Measurements from ENCODE around the gene NAPSA. TPM values are rescaled to one million over a fixed set of nuclear protein-coding genes. Genes with fewer than 3 reads are reported as not detected.
A peak's percentile ranks its signal among the peaks of the same experiment; 100 is the strongest.

Gene NAPSA
- total and polyA plus RNA-seq, 10 of the 15 experiments (the other 5 are each of a cell fraction or from before 2014, with no cell fraction given), result 6.7 to 45.4 (median 17.1) TPM

GRCh38 chr19:50341091-50341564 lies 24.3 kb downstream of the NAPSA start (continued):
- TF ChIP-seq PKNOX1 (IDR thresholded peaks at IDR 0.05) (peak; percentile 57; the same call in 1 of the 2 replicates), USF2 (IDR thresholded peaks at IDR 0.05; ENCODE audit: borderline replicate concordance, low read depth, low read length) (no peak), BHLHE40 (IDR thresholded peaks at IDR 0.05; ENCODE audit: borderline replicate concordance in 1 of 2, low read depth in 2 of 2, low read length in 1 of 2) (peak; percentile 19 to 44; a peak in 2 of 4 replicates), RAD21 (IDR thresholded peaks at IDR 0.05; ENCODE audit: insufficient read depth, low read depth, low read length) (no peak), POLR2AphosphoS5 (IDR thresholded peaks at IDR 0.05; ENCODE audit: low read length) (0 out of 2 replicates have a peak, but pooled peaks have one; percentile 54), PBX3 (IDR thresholded peaks at IDR 0.05; ENCODE audit: insufficient replicate concordance, low read depth, low read length) (no peak), STAT1 (conservative IDR thresholded peaks at IDR 0.05) (no peak), RELB (IDR thresholded peaks at IDR 0.05; ENCODE audit: low read depth) (peak; percentile 71), YY1 (IDR thresholded peaks at IDR 0.05; ENCODE audit: low read depth, low read length) (0 out of 2 replicates have a peak, but pooled peaks have one; percentile 25), SMAD5 (IDR thresholded peaks at IDR 0.05; ENCODE audit: low read depth) (no peak), ELK1 (IDR thresholded peaks at IDR 0.05; ENCODE audit: low read depth, low read length) (no peak), ZZZ3 (IDR thresholded peaks at IDR 0.05; ENCODE audit: control insufficient read depth, insufficient read length, low read depth) (no peak), IRF5 (IDR thresholded peaks at IDR 0.05; ENCODE audit: borderline replicate concordance) (no peak), POLR2A (IDR thresholded peaks at IDR 0.05; ENCODE audit: low read depth, low read length) (peak; percentile 51), HDAC2 (IDR thresholded peaks at IDR 0.05) (no peak), ZNF274 (IDR thresholded peaks at IDR 0.05; ENCODE audit: insufficient read depth, insufficient read length) (no peak), SREBF2 (IDR thresholded peaks at IDR 0.05; ENCODE audit: low read length) (no peak), ZNF622 (IDR thresholded peaks at IDR 0.05) (no peak), ZNF24 (IDR thresholded peaks at IDR 0.05) (no peak), IKZF1 (conservative IDR thresholded peaks at IDR 0.05) (peak; percentile 60), STAT3 (IDR thresholded peaks at IDR 0.05; ENCODE audit: low read depth, low read length) (0 out of 2 replicates have a peak, but pooled peaks have one; percentile 62)

Measured in GM12878 (cell line).